ENCODE measurements around the gene ARGFX. TPM values are rescaled to one million over a fixed set of nuclear protein-coding genes. Genes with fewer than 3 reads are reported as not detected.

Gene ARGFX
- total and polyA plus RNA-seq, 9 of the 15 experiments (the other 6 are each of a cell fraction or from before 2014, with no cell fraction given): not detected

DNA sequence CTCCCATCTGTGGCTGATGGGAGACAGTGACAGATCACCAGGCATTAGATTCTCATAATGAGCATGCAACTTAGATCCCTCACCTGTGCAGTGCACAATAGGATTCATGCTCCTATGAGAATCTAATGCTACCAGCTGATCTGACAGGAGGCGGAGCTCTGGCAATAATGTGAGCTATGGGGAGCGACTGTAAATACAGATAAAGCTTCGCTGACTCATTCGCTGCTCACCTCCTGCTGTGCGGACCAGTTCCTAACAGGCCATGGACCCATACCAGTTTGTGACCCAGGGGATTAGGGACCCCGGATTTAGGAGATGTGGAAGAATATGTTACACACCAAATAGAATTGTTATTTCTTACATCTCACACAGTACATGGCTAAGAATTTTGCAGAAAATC, 6.7 kb downstream of the ARGFX start (continued):
- TF ChIP-seq, protein P1, sequence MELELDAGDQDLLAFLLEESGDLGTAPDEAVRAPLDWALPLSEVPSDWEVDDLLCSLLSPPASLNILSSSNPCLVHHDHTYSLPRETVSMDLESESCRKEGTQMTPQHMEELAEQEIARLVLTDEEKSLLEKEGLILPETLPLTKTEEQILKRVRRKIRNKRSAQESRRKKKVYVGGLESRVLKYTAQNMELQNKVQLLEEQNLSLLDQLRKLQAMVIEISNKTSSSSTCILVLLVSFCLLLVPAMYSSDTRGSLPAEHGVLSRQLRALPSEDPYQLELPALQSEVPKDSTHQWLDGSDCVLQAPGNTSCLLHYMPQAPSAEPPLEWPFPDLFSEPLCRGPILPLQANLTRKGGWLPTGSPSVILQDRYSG (tag; conservative IDR thresholded peaks at IDR 0.05; ENCODE audit: low read depth): no peak
- peak; percentile 67; the same call in 1 of the 2 replicates for TF ChIP-seq MAFK (IDR thresholded peaks at IDR 0.05; ENCODE audit: low read length)
- no peak for TF ChIP-seq POU5F1 (IDR thresholded peaks at IDR 0.05; ENCODE audit: borderline replicate concordance, low read depth, low read length, partially characterized antibody)
- no peak for TF ChIP-seq SIRT6 (IDR thresholded peaks at IDR 0.05; ENCODE audit: low read depth, low read length)
- no peak for TF ChIP-seq HNRNPLL (IDR thresholded peaks at IDR 0.05; ENCODE audit: low read depth, low read length, poor library complexity, severe bottlenecking)
- peak; percentile 88 for TF ChIP-seq SMARCA4 (IDR thresholded peaks at IDR 0.05)
- TF ChIP-seq DACH1 (IDR thresholded peaks at IDR 0.05; ENCODE audit: partially characterized antibody): peak; percentile 93
- TF ChIP-seq, protein P2, sequence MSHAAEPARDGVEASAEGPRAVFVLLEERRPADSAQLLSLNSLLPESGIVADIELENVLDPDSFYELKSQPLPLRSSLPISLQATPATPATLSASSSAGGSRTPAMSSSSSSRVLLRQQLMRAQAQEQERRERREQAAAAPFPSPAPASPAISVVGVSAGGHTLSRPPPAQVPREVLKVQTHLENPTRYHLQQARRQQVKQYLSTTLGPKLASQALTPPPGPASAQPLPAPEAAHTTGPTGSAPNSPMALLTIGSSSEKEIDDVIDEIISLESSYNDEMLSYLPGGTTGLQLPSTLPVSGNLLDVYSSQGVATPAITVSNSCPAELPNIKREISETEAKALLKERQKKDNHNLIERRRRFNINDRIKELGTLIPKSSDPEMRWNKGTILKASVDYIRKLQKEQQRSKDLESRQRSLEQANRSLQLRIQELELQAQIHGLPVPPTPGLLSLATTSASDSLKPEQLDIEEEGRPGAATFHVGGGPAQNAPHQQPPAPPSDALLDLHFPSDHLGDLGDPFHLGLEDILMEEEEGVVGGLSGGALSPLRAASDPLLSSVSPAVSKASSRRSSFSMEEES (CRISPR knock-in tag; IDR thresholded peaks at IDR 0.05): no peak
- TF ChIP-seq ZNF316 (IDR thresholded peaks at IDR 0.05): peak; percentile 69
- TF ChIP-seq HIVEP1 (CRISPR knock-in tag; IDR thresholded peaks at IDR 0.05): no peak
- TF ChIP-seq MTA2 (IDR thresholded peaks at IDR 0.05; ENCODE audit: low read depth): no peak
- TF ChIP-seq, protein P3, sequence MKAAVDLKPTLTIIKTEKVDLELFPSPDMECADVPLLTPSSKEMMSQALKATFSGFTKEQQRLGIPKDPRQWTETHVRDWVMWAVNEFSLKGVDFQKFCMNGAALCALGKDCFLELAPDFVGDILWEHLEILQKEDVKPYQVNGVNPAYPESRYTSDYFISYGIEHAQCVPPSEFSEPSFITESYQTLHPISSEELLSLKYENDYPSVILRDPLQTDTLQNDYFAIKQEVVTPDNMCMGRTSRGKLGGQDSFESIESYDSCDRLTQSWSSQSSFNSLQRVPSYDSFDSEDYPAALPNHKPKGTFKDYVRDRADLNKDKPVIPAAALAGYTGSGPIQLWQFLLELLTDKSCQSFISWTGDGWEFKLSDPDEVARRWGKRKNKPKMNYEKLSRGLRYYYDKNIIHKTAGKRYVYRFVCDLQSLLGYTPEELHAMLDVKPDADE (conservative IDR thresholded peaks at IDR 0.05; ENCODE audit: control insufficient read depth, low read depth, low read length): no peak
- TF ChIP-seq ZNF347 (CRISPR knock-in tag; IDR thresholded peaks at IDR 0.05; ENCODE audit: low read depth): no peak
- peak; percentile 56 to 63; a peak in 3 of 4 replicates for TF ChIP-seq FOXK2 (conservative IDR thresholded peaks at IDR 0.05 in 1 of 2, IDR thresholded peaks at IDR 0.05 in 1 of 2; ENCODE audit: low read depth in 2 of 2)
- TF ChIP-seq TAL1 (IDR thresholded peaks at IDR 0.05): peak; percentile 61
- TF ChIP-seq MCM7 (IDR thresholded peaks at IDR 0.05): no peak
- 0 out of 2 replicates have a peak, but pooled peaks have one; percentile 25 for TF ChIP-seq CREB1 (IDR thresholded peaks at IDR 0.05)
- TF ChIP-seq CREB1 (CRISPR knock-in tag; IDR thresholded peaks at IDR 0.05): no peak
- peak in 1 of 2 experiments; percentile 20; a peak in 1 of 4 replicates for TF ChIP-seq FOXA3 (CRISPR knock-in tag; conservative IDR thresholded peaks at IDR 0.05 in 1 of 2, IDR thresholded peaks at IDR 0.05 in 1 of 2)
- 0 out of 4 replicates have a peak, but pooled peaks of 1 of the 2 experiments have one; percentile 34 for TF ChIP-seq HDAC1 (IDR thresholded peaks at IDR 0.05)

Measured in K562 (cell line).